K562 (cell line): ENCODE results near the gene ADI1. TPM values are rescaled to one million over a fixed set of nuclear protein-coding genes. Genes with fewer than 3 reads are reported as not detected.

ENCODE experiments used
- ARID1B ChIP-seq: fragments of 450-650 bp; IDR thresholded peaks from 2 replicates; pipeline ENCODE4 v1.6.1; 2016; ENCODE audit warnings: antibody characterized with exemption, mild to moderate bottlenecking, inconsistent platforms
- ASH1L ChIP-seq: fragments of 450-650 bp; IDR thresholded peaks from 2 replicates; pipeline ENCODE4 v1.6.1; 2018; ENCODE audit warnings: borderline replicate concordance, mild to moderate bottlenecking, low read depth; ENCODE audit not compliant: partially characterized antibody
- C11orf30 ChIP-seq: fragments of 450-650 bp; IDR thresholded peaks from 2 replicates; pipeline ENCODE4 v1.6.1; 2016; ENCODE audit warnings: low read depth, mild to moderate bottlenecking
- CEBPG ChIP-seq, 3 experiments: fragments of 200-800 bp in 1 of 3; sonication (Bioruptor generic) in 1 of 3; sonication (generic) in 1 of 3; formaldehyde crosslinking in 1 of 3; IDR thresholded peaks in 2 of 3; conservative IDR thresholded peaks in 1 of 3; 2 replicates each; pipeline versions ENCODE4 v1.6.1 to v1.8.0; 2016 to 2022; ENCODE audit warnings: missing compliant biosample characterization in 2 of 3, missing genetic modification characterization in 2 of 3, mild to moderate bottlenecking in 1 of 3, missing genetic modification reagents in 1 of 3
- FOS ChIP-seq: IDR thresholded peaks from 3 replicates; pipeline ENCODE4 v1.6.1; 2011; ENCODE audit not compliant: insufficient read length; ENCODE audit errors: extremely low read depth
- FOXJ2 ChIP-seq: fragments of 200-800 bp; sonication (Bioruptor generic); IDR thresholded peaks from 2 replicates; pipeline ENCODE4 v1.6.1; 2016; ENCODE audit warnings: missing genetic modification characterization, missing compliant biosample characterization
- HNRNPLL ChIP-seq: fragments of 200-400 bp; formaldehyde crosslinking; IDR thresholded peaks from 2 replicates; pipeline ENCODE4 v1.6.1; 2017; ENCODE audit warnings: low read length, low read depth, mild to moderate bottlenecking; ENCODE audit not compliant: poor library complexity, severe bottlenecking
- JUNB ChIP-seq: fragments of 450-650 bp; formaldehyde crosslinking; conservative IDR thresholded peaks from 2 replicates; pipeline ENCODE4 v1.4.0; 2020; ENCODE audit warnings: mild to moderate bottlenecking
- L3MBTL2 ChIP-seq: fragments of 450-650 bp; IDR thresholded peaks from 2 replicates; pipeline ENCODE4 v1.6.1; 2016; ENCODE audit warnings: mild to moderate bottlenecking, moderate library complexity
- MYC ChIP-seq, 2 experiments: fragments of 250-450 bp in 1 of 2; sonication (Bioruptor Pico) in 1 of 2; IDR thresholded peaks; 2 replicates each; pipeline versions ENCODE4 v1.5.1 to v1.6.1; 2012 to 2021; ENCODE audit warnings: low read depth in 2 of 2, borderline replicate concordance in 1 of 2, improper control_type of control experiment in 1 of 2, low read length in 1 of 2, mild to moderate bottlenecking in 1 of 2, moderate library complexity in 1 of 2
- NR4A1 ChIP-seq, 2 experiments: fragments of 250-450 bp in 1 of 2; fragments of 450-650 bp in 1 of 2; sonication (Bioruptor Pico) in 1 of 2; IDR thresholded peaks; 2 replicates each; pipeline versions ENCODE4 v1.4.0 to v1.6.1; 2016 to 2020; ENCODE audit warnings: mild to moderate bottlenecking in 2 of 2, missing compliant biosample characterization in 1 of 2, missing genetic modification characterization in 1 of 2, moderate library complexity in 1 of 2
- RBFOX2 ChIP-seq: fragments of 200-400 bp; formaldehyde crosslinking; IDR thresholded peaks from 2 replicates; pipeline ENCODE4 v1.6.1; 2017; ENCODE audit warnings: low read depth, mild to moderate bottlenecking, low read length, moderate library complexity
- RCOR1 ChIP-seq, 2 experiments: IDR thresholded peaks; 2 replicates each; pipeline ENCODE4 v1.6.1; 2012; ENCODE audit warnings: low read depth in 2 of 2, low read length in 2 of 2, borderline replicate concordance in 1 of 2, improper control_type of control experiment in 1 of 2
- RFX5 ChIP-seq: IDR thresholded peaks from 2 replicates; pipeline ENCODE4 v1.6.1; 2011; ENCODE audit warnings: low read depth, mild to moderate bottlenecking, improper control_type of control experiment, low read length
- SMARCA4 ChIP-seq: fragments of 450-650 bp; IDR thresholded peaks from 2 replicates; pipeline ENCODE4 v1.6.1; 2016
- SOX6 ChIP-seq: fragments of 450-650 bp; IDR thresholded peaks from 2 replicates; pipeline ENCODE4 v1.6.1; 2014; ENCODE audit warnings: mild to moderate bottlenecking
- SPI1 ChIP-seq: IDR thresholded peaks from 2 replicates; pipeline ENCODE4 v1.6.1; 2011; ENCODE audit warnings: low read depth, low read length, control low read depth, borderline replicate concordance
- TRIM28 ChIP-seq: fragments of 450-650 bp; IDR thresholded peaks from 2 replicates; pipeline ENCODE4 v1.6.1; 2017
- ZNF282 ChIP-seq: sonication (generic); formaldehyde crosslinking; IDR thresholded peaks from 2 replicates; pipeline ENCODE4 v1.8.1; 2023; ENCODE audit warnings: missing genetic modification reagents
- ZNF561 ChIP-seq: fragments of 450-650 bp; formaldehyde crosslinking; conservative IDR thresholded peaks from 2 replicates; pipeline ENCODE4 v1.4.0; 2020; ENCODE audit warnings: mild to moderate bottlenecking, moderate library complexity
- ZNF75A ChIP-seq: fragments of 450-650 bp; formaldehyde crosslinking; IDR thresholded peaks from 2 replicates; pipeline ENCODE4 v1.4.0; 2020; ENCODE audit warnings: mild to moderate bottlenecking
- polyA plus RNA-seq, 8 experiments: library from polyadenylated mRNA; depleted of rRNA in 4 of 8; stranded (reverse) in 5 of 8; unstranded in 3 of 8; fragments of >200 nt; fragmentation: Nextera tagmentation in 2 of 8; fragmentation: Illumina TruSeq in 1 of 8; extraction: Ambion mirVana in 2 of 8; extraction: Trizol in 1 of 8; gene quantifications; 2 replicates each; pipeline versions ENCODE4 v1.2.1 to v1.2.3, GENCODE V29; 2011 to 2014; ENCODE audit warnings: inconsistent platforms in 1 of 8, missing spikeins in 1 of 8
- total RNA-seq, 7 experiments: library from RNA; depleted of rRNA in 6 of 7; stranded (reverse); fragments of >200 nt in 6 of 7; fragmentation: Illumina TruSeq in 2 of 7; extraction: Trizol in 2 of 7; gene quantifications; 2 replicates each; pipeline versions ENCODE4 v1.2.1 to v1.2.3, GENCODE V29; 2011 to 2021; ENCODE audit warnings: low replicate concordance in 1 of 7
- TF ChIP-seq, protein P1 (sequence below): sonication (generic); IDR thresholded peaks from 2 replicates; pipeline ENCODE4 v1.6.1; 2016
- TF ChIP-seq, protein P2 (sequence below), 2 experiments: fragments of 250-450 bp in 1 of 2; fragments of 450-650 bp in 1 of 2; sonication (Bioruptor Pico) in 1 of 2; IDR thresholded peaks; 2 replicates each; pipeline versions ENCODE4 v1.6.1 to v1.8.0; 2016 to 2021; ENCODE audit warnings: mild to moderate bottlenecking in 2 of 2, moderate library complexity in 2 of 2, missing compliant biosample characterization in 1 of 2, missing genetic modification characterization in 1 of 2
- TF ChIP-seq, protein P3 (sequence below): sonication (generic); formaldehyde crosslinking; IDR thresholded peaks from 2 replicates; pipeline ENCODE4 v1.5.0; 2020; ENCODE audit warnings: missing genetic modification reagents
- TF ChIP-seq, protein P4 (sequence below): fragments of 450-650 bp; IDR thresholded peaks from 2 replicates; pipeline ENCODE4 v1.6.1; 2018; ENCODE audit warnings: mild to moderate bottlenecking, low read depth; ENCODE audit not compliant: partially characterized antibody

Gene ADI1
- total and polyA plus RNA-seq, 9 of the 15 experiments (the other 6 are each of a cell fraction or from before 2014, with no cell fraction given) = 6.1 to 51.0 (median 27.1) TPM

DNA sequence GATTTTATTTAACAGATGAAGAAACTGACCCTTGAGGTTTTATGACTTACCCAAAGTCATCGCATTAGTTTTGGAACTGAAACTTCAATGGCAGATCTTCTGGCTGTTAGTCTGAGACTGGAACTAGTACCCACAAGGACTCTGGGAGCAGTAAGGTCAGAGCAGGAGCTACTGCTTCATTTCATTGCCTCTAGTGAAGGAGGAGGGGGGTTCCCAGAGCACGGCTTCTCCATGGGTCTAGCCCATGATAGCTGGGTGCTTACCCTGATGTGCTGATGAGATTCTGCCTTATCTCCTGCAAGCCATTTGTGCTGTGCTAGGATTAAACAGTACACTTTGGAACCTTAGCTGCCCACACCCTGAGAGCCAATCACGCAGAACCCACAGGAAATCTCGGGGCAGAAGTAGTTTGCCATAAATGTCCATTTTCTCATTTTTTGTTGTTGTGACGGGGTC is 44.2 kb upstream of the ADI1 start (continued):
- no peak for TF ChIP-seq RFX5
- TF ChIP-seq RBFOX2 = no peak
- TF ChIP-seq, protein P1, sequence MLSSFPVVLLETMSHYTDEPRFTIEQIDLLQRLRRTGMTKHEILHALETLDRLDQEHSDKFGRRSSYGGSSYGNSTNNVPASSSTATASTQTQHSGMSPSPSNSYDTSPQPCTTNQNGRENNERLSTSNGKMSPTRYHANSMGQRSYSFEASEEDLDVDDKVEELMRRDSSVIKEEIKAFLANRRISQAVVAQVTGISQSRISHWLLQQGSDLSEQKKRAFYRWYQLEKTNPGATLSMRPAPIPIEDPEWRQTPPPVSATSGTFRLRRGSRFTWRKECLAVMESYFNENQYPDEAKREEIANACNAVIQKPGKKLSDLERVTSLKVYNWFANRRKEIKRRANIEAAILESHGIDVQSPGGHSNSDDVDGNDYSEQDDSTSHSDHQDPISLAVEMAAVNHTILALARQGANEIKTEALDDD = 0 out of 2 replicates have a peak, but pooled peaks have one; percentile 31
- TF ChIP-seq SPI1 = no peak
- no peak for TF ChIP-seq ZNF282 (CRISPR knock-in tag)
- TF ChIP-seq ASH1L = no peak
- TF ChIP-seq NR4A1 (CRISPR knock-in tag; IDR thresholded peaks at IDR 0.05) = no peak
- TF ChIP-seq NR4A1 (tag; IDR thresholded peaks at IDR 0.05) = no peak
- no peak for TF ChIP-seq CEBPG (CRISPR knock-in tag; IDR thresholded peaks at IDR 0.05)
- TF ChIP-seq CEBPG (tag; conservative IDR thresholded peaks at IDR 0.05 in 1 of 2, IDR thresholded peaks at IDR 0.05 in 1 of 2) = no peak
- peak; percentile 52; the same call in 1 of the 2 replicates for TF ChIP-seq SMARCA4
- peak; percentile 43 to 92; a peak in 3 of 4 replicates for TF ChIP-seq RCOR1 (IDR thresholded peaks at IDR 0.05; ENCODE audit: borderline replicate concordance in 1 of 2, low read depth in 2 of 2, low read length in 2 of 2)
- no peak for TF ChIP-seq FOS
- no peak for TF ChIP-seq ZNF75A (CRISPR knock-in tag)
- TF ChIP-seq C11orf30 = no peak
- TF ChIP-seq SOX6 = peak; percentile 45; the same call in 1 of the 2 replicates
- TF ChIP-seq, protein P2, sequence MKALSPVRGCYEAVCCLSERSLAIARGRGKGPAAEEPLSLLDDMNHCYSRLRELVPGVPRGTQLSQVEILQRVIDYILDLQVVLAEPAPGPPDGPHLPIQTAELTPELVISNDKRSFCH (CRISPR knock-in tag; IDR thresholded peaks at IDR 0.05) = no peak
- TF ChIP-seq, protein P2 (tag; IDR thresholded peaks at IDR 0.05) = no peak
- no peak for TF ChIP-seq MYC (IDR thresholded peaks at IDR 0.05; ENCODE audit: low read depth, low read length)
- no peak for TF ChIP-seq MYC (CRISPR knock-in tag; IDR thresholded peaks at IDR 0.05; ENCODE audit: borderline replicate concordance, low read depth)
- TF ChIP-seq ZNF561 = no peak
- TF ChIP-seq TRIM28 = no peak
- no peak for TF ChIP-seq L3MBTL2
- peak; percentile 79 for TF ChIP-seq ARID1B
- TF ChIP-seq HNRNPLL = no peak
- TF ChIP-seq, protein P3, sequence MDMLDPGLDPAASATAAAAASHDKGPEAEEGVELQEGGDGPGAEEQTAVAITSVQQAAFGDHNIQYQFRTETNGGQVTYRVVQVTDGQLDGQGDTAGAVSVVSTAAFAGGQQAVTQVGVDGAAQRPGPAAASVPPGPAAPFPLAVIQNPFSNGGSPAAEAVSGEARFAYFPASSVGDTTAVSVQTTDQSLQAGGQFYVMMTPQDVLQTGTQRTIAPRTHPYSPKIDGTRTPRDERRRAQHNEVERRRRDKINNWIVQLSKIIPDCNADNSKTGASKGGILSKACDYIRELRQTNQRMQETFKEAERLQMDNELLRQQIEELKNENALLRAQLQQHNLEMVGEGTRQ (CRISPR knock-in tag) = no peak
- no peak for TF ChIP-seq JUNB (CRISPR knock-in tag)
- TF ChIP-seq, protein P4, sequence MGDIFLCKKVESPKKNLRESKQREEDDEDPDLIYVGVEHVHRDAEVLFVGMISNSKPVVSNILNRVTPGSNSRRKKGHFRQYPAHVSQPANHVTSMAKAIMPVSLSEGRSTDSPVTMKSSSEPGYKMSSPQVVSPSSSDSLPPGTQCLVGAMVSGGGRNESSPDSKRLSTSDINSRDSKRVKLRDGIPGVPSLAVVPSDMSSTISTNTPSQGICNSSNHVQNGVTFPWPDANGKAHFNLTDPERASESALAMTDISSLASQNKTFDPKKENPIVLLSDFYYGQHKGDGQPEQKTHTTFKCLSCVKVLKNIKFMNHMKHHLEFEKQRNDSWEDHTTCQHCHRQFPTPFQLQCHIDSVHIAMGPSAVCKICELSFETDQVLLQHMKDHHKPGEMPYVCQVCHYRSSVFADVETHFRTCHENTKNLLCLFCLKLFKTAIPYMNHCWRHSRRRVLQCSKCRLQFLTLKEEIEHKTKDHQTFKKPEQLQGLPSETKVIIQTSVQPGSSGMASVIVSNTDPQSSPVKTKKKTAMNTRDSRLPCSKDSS = no peak
- TF ChIP-seq FOXJ2 (tag) = 0 out of 2 replicates have a peak, but pooled peaks have one; percentile 43
